GM23248 (cell line): Measurements from ENCODE around the gene C2CD4D.

Experiments used
- EZH2 ChIP-seq: fragments of 200-600 bp; sonication (generic); IDR thresholded peaks from 2 replicates; pipeline ENCODE4 v1.6.1; 2018; ENCODE audit warnings: antibody characterized with exemption, mild to moderate bottlenecking; ENCODE audit not compliant: insufficient read depth, poor library complexity, severe bottlenecking
- EZH2phosphoT487 ChIP-seq: fragments of 200-600 bp; sonication (generic); IDR thresholded peaks from 2 replicates; pipeline ENCODE4 v1.6.1; 2018; ENCODE audit warnings: antibody characterized with exemption, moderate library complexity, mild to moderate bottlenecking, low read depth; ENCODE audit not compliant: insufficient read depth

GRCh38 chr1:151815716-151816327 lies 23.8 kb downstream of the C2CD4D start:
- no peak for TF ChIP-seq EZH2
- TF ChIP-seq EZH2phosphoT487: no peak
